B cell (primary cell): ENCODE results near the gene CCDC110. TPM values are rescaled to one million over a fixed set of nuclear protein-coding genes. Genes with fewer than 3 reads are reported as not detected.

Source experiments
- ATAC-seq: fragments of 200-7000 bp; cut with Tn5 transposase; one replicate; pipeline ENCODE4 v1.10.0; 2021; ENCODE audit warnings: low read depth, mild to moderate bottlenecking, moderate number of reproducible peaks, moderate library complexity
- CTCF ChIA-PET: fragments of 350-600 bp; sonication (Branson Sonifier 250); formaldehyde crosslinking; loops from one replicate; lab custom pipeline; 2021; ENCODE audit warnings: antibody characterized with exemption, inconsistent platforms; lab: Charles Lee
- POLR2A ChIA-PET: fragments of 350-600 bp; sonication (Branson Sonifier 250); formaldehyde crosslinking; loops from one replicate; lab custom pipeline; 2021; ENCODE audit warnings: antibody characterized with exemption; lab: Charles Lee
- DNase-seq: peaks from one replicate; pipeline ENCODE4 v3.0.0; 2013
- H2AFZ ChIP-seq: 2 replicates; pipeline ENCODE4 v1.6.1; 2012; ENCODE audit warnings: mild to moderate bottlenecking, low read depth, low read length; ENCODE audit not compliant: insufficient read depth, poor library complexity, severe bottlenecking
- H3K27ac ChIP-seq, 2 donors: 1 replicate in 1 of 2; 2 replicates in 1 of 2; pipeline ENCODE4 v1.5.1; 2012 to 2013; ENCODE audit warnings: low read length in 2 of 2, mild to moderate bottlenecking in 2 of 2, moderate library complexity in 1 of 2
- H3K27me3 ChIP-seq, 4 experiments: fragments of 200-600 bp in 1 of 4; sonication (generic) in 1 of 4; replicated peaks in 1 of 4; 1 replicate in 2 of 4; 2 replicates in 2 of 4; pipeline versions ENCODE4 v1.6.1 to v1.7.0; 2013 to 2016; ENCODE audit warnings: low read length in 3 of 4, mild to moderate bottlenecking in 2 of 4, mixed read lengths in 1 of 4, moderate library complexity in 1 of 4; ENCODE audit not compliant: insufficient read depth in 4 of 4, control insufficient read depth in 3 of 4; ENCODE audit errors: control extremely low read depth in 1 of 4
- H3K36me3 ChIP-seq, 2 experiments: replicated peaks in 1 of 2; 1 replicate in 1 of 2; 2 replicates in 1 of 2; pipeline versions ENCODE4 v1.6.1 to v1.7.1; 2013; ENCODE audit warnings: low read length in 1 of 2; ENCODE audit not compliant: insufficient read depth in 2 of 2, control insufficient read depth in 1 of 2; ENCODE audit errors: control extremely low read depth in 1 of 2, extremely low read depth in 1 of 2
- H3K4me1 ChIP-seq, 2 donors: fragments of 200-600 bp in 1 of 2; sonication (generic) in 1 of 2; 1 replicate in 1 of 2; 2 replicates in 1 of 2; pipeline versions ENCODE4 v1.5.1 to v1.6.1; 2013 to 2017; ENCODE audit warnings: low read length in 2 of 2; ENCODE audit not compliant: control insufficient read depth in 2 of 2, insufficient read depth in 2 of 2
- H3K4me2 ChIP-seq: replicated peaks from 2 replicates; pipeline ENCODE3; 2012; ENCODE audit warnings: mild to moderate bottlenecking, low read depth, low read length; ENCODE audit not compliant: poor library complexity, severe bottlenecking
- H3K4me3 ChIP-seq, 5 experiments: fragments of 200-600 bp in 1 of 5; sonication (generic) in 1 of 5; 1 replicate in 3 of 5; 2 replicates in 2 of 5; pipeline versions ENCODE4 v1.5.1 to v1.7.0; 2011 to 2016; ENCODE audit warnings: low read length in 4 of 5, mild to moderate bottlenecking in 4 of 5, low read depth in 2 of 5, control low read depth in 1 of 5, moderate library complexity in 1 of 5; ENCODE audit not compliant: insufficient read depth in 1 of 5; ENCODE audit errors: control extremely low read depth in 1 of 5, extremely low read depth in 1 of 5
- H3K79me2 ChIP-seq: fragments of 200-600 bp; sonication (generic); one replicate; pipeline ENCODE4 v1.6.0; 2016; ENCODE audit warnings: low read length; ENCODE audit not compliant: control insufficient read depth, insufficient read depth
- H3K9ac ChIP-seq: fragments of 200-600 bp; sonication (generic); 2 replicates; pipeline ENCODE4 v1.6.1; 2017; ENCODE audit warnings: mild to moderate bottlenecking, low read length, moderate library complexity
- H3K9me3 ChIP-seq, 3 donors: one replicate each; pipeline versions ENCODE4 v1.6.1 to v1.7.1; 2013; ENCODE audit warnings: low read length in 2 of 3; ENCODE audit not compliant: control insufficient read depth in 2 of 3, insufficient read depth in 1 of 3; ENCODE audit errors: control extremely low read depth in 1 of 3
- H4K20me1 ChIP-seq: 2 replicates; pipeline ENCODE4 v1.6.0; 2012; ENCODE audit warnings: mild to moderate bottlenecking, low read length; ENCODE audit not compliant: insufficient read depth, control insufficient read depth, poor library complexity, severe bottlenecking
- H3K27ac Mint-ChIP-seq: one replicate; pipeline ENCODE4 v1.8.0; 2021; ENCODE audit warnings: mixed read lengths
- H3K27me3 Mint-ChIP-seq: one replicate; pipeline ENCODE4 v1.8.0; 2021; ENCODE audit warnings: mixed read lengths
- H3K4me1 Mint-ChIP-seq: one replicate; pipeline ENCODE4 v1.8.0; 2021; ENCODE audit warnings: mixed read lengths
- H3K4me3 Mint-ChIP-seq: one replicate; pipeline ENCODE4 v1.8.0; 2021; ENCODE audit warnings: mixed read lengths
- H3K9me3 Mint-ChIP-seq: one replicate; pipeline ENCODE4 v1.8.0; 2022; ENCODE audit warnings: mixed read lengths; ENCODE audit not compliant: insufficient read depth
- CTCF ChIP-seq: fragments of 200-600 bp; IDR thresholded peaks from one replicate; pipeline ENCODE4 v1.8.0; 2022; ENCODE audit warnings: antibody characterized with exemption, mild to moderate bottlenecking
- EZH2 ChIP-seq: IDR thresholded peaks from 2 replicates; pipeline ENCODE4 v1.6.1; 2012; ENCODE audit warnings: borderline replicate concordance, low read depth, mild to moderate bottlenecking, moderate library complexity, low read length; ENCODE audit not compliant: insufficient read depth, poor library complexity, severe bottlenecking
- WGBS: methylation state at CpG from one replicate; pipeline ENCODE4 v1.1.5; 2013; ENCODE audit warnings: missing lambda C conversion rate; ENCODE audit not compliant: insufficient coverage; 5-methylcytosine and 5-hydroxymethylcytosine counted together
- intact Hi-C: fragments of 100-400 bp; cut with micrococcal nuclease; formaldehyde crosslinking; loops from one replicate; pipeline ENCODE4 v1.10.0; 2022
- polyA plus RNA-seq: library from polyadenylated mRNA; depleted of rRNA; stranded (reverse); fragments of >200 nt; gene quantifications from 2 replicates; pipeline ENCODE4 v1.2.3, GENCODE V29; 2012
- total RNA-seq, 2 donors: library from RNA; stranded (reverse); fragments of 120-200 nt in 1 of 2; gene quantifications; 1 replicate in 1 of 2; 2 replicates in 1 of 2; pipeline versions ENCODE4 v1.2.3 to v1.2.4, GENCODE V29; 2013 to 2022

Gene CCDC110
- total and polyA plus RNA-seq, 2 donors (not counting 1 experiment from before 2014, with no cell fraction given) = 0.04 to 2.3 TPM

GRCh38 chr4:185502386-185502785, 30.9 kb upstream of the CCDC110 start:
- intact Hi-C loops = no loop called here
- Histone ChIP-seq H3K27me3 (peaks cover 0 to 15% (median 2%) of the 10 kb centered on the region in 4 experiments), H3K4me1 (no peaks in the 10 kb centered on the region), H3K9ac (no peak overlapping the region), H3K27ac (no peak overlapping the region), H2AFZ (no peak overlapping the region), H4K20me1 (no peaks in the 10 kb centered on the region), H3K36me3 (no peaks in the 10 kb centered on the region), H3K4me2 (no peak overlapping the region), H3K79me2 (no peaks in the 10 kb centered on the region), H3K4me3 (no peak overlapping the region), H3K9me3 (peaks cover 0 to 16% (median 1%) of the 10 kb centered on the region in 3 donors)
- ATAC-seq (no peak), DNase-seq (no peak)
- Mint-ChIP-seq H3K27me3 (peaks cover 38% of the 10 kb centered on the region), H3K9me3 (peaks cover 8% of the 10 kb centered on the region), H3K27ac (no peak overlapping the region), H3K4me3 (no peak overlapping the region), H3K4me1 (no peaks in the 10 kb centered on the region)
- ChIA-PET POLR2A (no interaction called here), CTCF (no interaction called here)
- 92% methylated on average over 8 of the region's 11 CpGs for WGBS
- TF ChIP-seq EZH2 (no peak), CTCF (no peak)

GRCh38 chr4:185500576-185500975, 29.0 kb upstream of the CCDC110 start:
- Histone ChIP-seq H4K20me1 (no peaks in the 10 kb centered on the region), H3K79me2 (no peaks in the 10 kb centered on the region), H3K27ac (no peak overlapping the region), H3K4me3 (no peak overlapping the region), H3K4me1 (no peaks in the 10 kb centered on the region), H3K27me3 (peaks cover 0 to 7% (median 2%) of the 10 kb centered on the region in 4 experiments), H3K9ac (no peak overlapping the region), H2AFZ (no peak overlapping the region), H3K36me3 (no peaks in the 10 kb centered on the region), H3K9me3 (peaks cover 0 to 16% (median 1%) of the 10 kb centered on the region in 3 donors), H3K4me2 (no peak overlapping the region)
- Mint-ChIP-seq H3K4me1 (no peaks in the 10 kb centered on the region), H3K4me3 (no peak overlapping the region), H3K27me3 (peaks cover 38% of the 10 kb centered on the region), H3K9me3 (peaks cover 8% of the 10 kb centered on the region), H3K27ac (no peak overlapping the region)
- no peak for DNase-seq
- TF ChIP-seq EZH2 = no peak
- TF ChIP-seq CTCF = no peak
- ChIA-PET POLR2A (no interaction called here), CTCF (no interaction called here)
- intact Hi-C loops = no loop called here
- 62% methylated on average over 1 of the region's 1 CpG for WGBS
- ATAC-seq = no peak
